ENCODE results near the gene EPB41L4B.

DNA sequence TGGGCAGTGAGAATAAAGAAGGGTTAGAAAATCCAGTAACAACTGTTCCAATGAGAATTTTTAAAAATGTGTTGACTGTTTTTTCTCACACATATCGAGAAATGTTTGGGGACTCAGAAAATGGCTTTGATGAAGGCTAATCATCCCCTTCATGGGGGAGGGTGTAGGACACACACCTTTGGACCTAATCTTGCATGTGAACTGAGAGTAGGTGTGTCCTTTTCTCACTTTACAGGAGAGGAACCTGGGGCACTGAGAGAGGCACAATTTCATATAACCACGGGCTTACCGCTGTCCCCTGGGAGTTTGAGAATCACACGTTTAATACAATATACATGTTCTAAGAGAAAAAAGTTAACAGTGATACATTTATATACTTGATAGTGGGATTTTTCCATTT is 171.1 kb downstream of the EPB41L4B start:
- TF ChIP-seq, protein P1, sequence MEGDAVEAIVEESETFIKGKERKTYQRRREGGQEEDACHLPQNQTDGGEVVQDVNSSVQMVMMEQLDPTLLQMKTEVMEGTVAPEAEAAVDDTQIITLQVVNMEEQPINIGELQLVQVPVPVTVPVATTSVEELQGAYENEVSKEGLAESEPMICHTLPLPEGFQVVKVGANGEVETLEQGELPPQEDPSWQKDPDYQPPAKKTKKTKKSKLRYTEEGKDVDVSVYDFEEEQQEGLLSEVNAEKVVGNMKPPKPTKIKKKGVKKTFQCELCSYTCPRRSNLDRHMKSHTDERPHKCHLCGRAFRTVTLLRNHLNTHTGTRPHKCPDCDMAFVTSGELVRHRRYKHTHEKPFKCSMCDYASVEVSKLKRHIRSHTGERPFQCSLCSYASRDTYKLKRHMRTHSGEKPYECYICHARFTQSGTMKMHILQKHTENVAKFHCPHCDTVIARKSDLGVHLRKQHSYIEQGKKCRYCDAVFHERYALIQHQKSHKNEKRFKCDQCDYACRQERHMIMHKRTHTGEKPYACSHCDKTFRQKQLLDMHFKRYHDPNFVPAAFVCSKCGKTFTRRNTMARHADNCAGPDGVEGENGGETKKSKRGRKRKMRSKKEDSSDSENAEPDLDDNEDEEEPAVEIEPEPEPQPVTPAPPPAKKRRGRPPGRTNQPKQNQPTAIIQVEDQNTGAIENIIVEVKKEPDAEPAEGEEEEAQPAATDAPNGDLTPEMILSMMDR (IDR thresholded peaks at IDR 0.05) = no peak
- TF ChIP-seq POLR2AphosphoS5 (IDR thresholded peaks at IDR 0.05) = no peak

All from breast epithelium (tissue), 3 donors.